GM12801 (cell line): ENCODE results near the gene MFN2.

Experiments used
- CTCF ChIP-seq: IDR thresholded peaks from one replicate; pipeline ENCODE4 v1.5.1; 2011; ENCODE audit warnings: control low read depth; ENCODE audit not compliant: insufficient read length; ENCODE audit errors: extremely low read depth

Gene MFN2

GRCh38 chr1:12052008-12052573 lies 71.8 kb downstream of the MFN2 start:
- no peak for TF ChIP-seq CTCF

- TF ChIP-seq CTCF: no peak
Measured at GRCh38 chr1:12052997-12053686, 72.9 kb downstream of the MFN2 start.

GRCh38 chr1:12053752-12054548 lies 73.7 kb downstream of the MFN2 start:
- TF ChIP-seq CTCF: no peak

GRCh38 chr1:12055259-12055658 lies 75.0 kb downstream of the MFN2 start:
- no peak for TF ChIP-seq CTCF

- no peak for TF ChIP-seq CTCF
Measured at GRCh38 chr1:12056331-12056841, 76.1 kb downstream of the MFN2 start.

- no peak for TF ChIP-seq CTCF
Measured at GRCh38 chr1:12057382-12057781, 77.1 kb downstream of the MFN2 start.

GRCh38 chr1:12057940-12058687 lies 77.9 kb downstream of the MFN2 start:
- no peak for TF ChIP-seq CTCF
